ENCODE results near the gene NELFCD.

- TF ChIP-seq CTCF (conservative IDR thresholded peaks at IDR 0.05 in 1 of 2, IDR thresholded peaks at IDR 0.05 in 1 of 2; ENCODE audit: low read depth in 1 of 2, low read length in 2 of 2): no peak
- no peak for TF ChIP-seq EZH2 (IDR thresholded peaks at IDR 0.05; ENCODE audit: low read length, missing control alignments)
These were observed 47.8 kb downstream of the NELFCD start for GRCh38 chr20:59028812-59029211.

All from fibroblast of lung (primary cell).